HG03060 (cell line): Measurements from ENCODE around the gene PIK3R3.

Source experiments
- ATAC-seq: cut with Tn5 transposase; IDR thresholded peaks from one replicate; pipeline ENCODE4 v1.9.1; 2021; ENCODE audit warnings: low read depth, moderate number of reproducible peaks; ENCODE audit not compliant: unreplicated experiment

Gene PIK3R3

DNA sequence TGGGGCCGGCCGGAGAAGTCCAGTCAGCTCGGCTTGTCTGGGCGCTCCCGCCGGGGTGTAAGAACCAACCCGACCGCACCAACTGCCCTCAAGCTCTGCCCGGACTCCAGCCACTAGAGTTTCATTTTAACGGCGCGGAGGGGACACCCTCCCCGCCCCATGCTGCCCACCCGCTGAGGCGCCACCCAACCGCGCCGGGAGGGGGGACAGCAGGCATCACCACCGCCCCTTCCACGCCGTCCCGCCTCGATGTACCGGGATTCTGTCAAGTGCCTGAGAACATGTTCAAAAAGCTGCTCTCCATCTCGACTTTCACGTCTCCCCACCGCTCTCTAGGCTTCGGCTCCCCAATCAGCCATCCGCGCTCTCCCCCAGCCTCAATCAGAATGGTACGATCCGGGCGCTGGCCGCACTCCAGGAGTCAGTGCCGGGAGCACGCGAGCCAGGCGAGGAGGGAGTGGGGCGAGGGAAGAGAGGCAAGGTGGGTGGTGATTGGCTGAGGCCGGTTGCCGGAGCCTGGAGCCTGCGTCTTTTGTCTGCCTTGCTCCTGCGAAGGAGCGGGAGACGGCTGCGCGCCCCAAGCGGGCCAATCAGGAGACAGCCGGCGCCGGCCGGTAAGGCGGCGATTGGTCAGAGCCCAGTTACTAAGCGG, at the start of gene PIK3R3:
TSS of gene PIK3R3 (minus strand) at position 101 of the 652 bp plus-strand sequence. CDS start 677 bp downstream, outside the sequence.
- ATAC-seq, result peak; percentile 78

DNA sequence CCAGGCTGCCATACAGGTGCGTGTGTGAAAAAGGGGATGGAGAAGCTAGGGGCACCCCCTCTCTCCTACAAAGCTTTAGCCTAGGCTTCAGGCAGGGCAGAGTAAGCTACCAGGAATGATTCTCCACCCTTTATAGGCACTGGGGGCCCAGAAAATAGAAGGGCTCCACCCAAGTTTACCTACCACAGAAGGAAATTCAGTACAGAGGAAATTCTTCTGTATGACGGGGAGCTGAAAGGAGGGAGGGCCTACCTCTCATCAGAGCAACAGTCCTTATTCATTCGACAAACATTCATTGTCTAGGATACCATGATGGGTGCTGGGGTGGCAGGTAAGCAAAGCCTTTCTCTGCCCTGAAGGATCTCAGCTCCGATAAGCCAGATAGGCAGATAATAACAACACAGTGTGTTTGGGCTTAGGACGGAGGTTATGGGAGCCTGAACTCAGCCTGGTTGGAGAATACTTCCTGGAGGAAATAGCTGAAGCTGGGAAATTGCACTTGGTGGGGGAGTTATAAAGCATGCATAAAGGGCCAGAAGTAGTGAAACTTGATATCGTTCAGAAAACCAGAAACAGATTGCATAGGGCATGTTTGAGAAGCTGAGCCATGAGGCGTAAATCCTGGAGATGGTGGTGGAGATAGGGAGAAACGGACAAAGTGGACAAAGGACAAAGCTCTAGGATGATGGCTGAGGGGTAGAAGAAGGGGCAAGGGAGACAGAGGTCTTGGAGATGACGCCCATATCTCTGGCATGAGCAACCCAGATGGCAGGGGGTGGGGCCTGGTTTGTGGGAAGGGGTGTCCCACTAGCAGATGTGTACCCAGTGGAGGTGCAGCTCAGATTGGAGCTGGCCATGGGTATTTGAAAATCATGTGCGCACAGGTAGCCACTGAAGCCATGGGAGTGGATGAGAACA, 49.2 kb upstream of the PIK3R3 start:
- no peak for ATAC-seq

DNA sequence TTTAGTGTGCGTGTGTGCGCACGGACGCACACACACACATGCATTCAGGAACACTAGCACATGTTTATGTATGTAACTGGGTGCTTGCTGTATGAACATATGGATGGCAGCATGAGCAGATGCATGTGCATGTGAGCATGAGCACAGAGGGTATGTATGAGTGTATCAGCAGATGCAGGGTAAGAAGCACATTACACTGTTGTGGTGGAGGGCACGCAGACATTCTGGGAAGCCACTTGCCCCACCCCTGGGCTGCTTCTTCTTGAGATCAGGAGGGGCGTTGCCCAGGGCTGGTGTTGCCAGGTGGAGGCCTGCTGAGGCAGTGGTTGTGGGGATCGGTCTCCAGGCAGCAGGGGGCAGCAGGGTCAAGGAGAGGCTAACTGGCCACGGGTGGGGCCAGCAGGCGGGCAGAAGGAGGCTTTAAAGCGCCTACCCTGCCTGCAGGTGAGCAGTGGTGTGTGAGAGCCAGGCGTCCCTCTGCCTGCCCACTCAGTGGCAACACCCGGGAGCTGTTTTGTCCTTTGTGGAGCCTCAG, 47.7 kb upstream of the PIK3R3 start:
- no peak for ATAC-seq

DNA sequence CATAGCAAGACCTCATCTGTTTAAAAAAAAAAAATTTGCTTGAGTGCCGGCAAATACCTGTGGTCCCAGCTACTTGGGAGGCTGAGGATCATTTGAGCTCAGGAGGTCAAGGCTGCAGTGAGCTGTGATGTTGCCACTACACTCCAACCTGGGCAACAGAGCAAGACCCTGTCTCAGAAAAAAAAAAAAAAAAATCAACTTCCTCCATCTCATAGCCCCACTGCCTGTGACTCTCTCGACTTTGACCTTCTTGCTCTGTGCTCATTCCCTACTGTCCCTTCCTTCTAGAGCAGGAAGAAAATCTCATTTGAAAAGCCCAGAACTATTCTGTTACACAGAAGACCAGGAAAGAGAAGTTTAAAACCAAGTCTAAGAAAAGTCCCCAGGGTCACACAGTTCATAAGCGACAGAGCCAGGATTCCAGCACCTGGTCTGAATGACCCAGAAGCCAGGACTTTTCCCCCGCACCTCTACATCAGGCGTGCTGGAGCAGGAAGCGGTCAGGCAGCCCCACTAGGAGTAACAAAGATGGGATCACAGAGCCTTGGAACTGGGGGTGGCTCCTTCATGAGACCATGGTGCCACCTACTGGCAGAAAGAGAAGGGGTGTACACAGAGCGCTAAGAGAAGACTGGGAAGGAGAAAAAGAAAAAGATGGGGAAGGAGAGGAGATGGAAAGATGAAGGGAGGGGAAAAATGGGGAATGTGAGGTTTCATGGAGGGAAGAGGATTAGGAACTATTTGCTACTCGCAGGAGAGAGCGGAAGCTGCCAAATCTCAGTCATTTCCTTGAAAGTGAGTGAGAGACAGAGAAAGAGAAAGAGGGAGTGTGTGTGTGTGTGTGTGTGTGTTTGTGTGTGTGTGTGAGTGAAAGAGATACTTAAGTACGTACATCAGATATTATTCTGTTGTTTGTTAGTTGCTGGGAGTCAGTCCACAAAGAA, 47.0 kb upstream of the PIK3R3 start:
- no peak for ATAC-seq

DNA sequence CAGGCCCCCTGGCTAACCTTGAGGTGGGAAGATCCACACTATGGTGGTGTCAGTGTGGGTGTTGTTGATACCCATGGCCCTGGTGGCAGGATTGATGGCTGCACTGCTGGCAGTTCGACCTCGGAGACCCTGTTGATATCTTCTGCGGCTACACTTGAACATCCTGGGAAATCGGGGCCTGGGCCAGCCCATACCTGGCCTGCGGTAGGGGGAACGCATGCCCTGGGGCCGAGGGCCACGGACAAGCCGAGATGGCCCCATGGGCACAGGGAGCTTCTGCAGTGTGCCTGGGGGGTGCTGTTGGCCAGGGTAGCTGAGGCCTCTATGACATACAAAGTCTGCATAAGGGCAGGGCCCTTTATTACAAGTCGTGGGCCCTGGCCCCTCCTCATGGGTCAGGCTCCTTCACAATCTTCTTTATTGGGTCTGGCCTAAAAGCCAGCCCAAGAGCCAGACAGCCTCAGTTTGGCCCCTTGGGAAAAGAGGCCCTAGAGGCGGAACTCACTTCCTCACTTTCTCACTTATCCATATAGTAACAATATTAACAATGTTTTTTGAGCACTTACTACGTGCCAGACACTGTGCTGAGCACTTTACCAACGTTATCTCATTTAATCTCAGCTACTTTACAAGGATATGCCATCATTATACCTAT, 43.9 kb upstream of the PIK3R3 start, which contains the start of gene P3R3URF:
TSS of gene P3R3URF (minus strand) at position 278 of the 655 bp plus-strand sequence. CDS start at position 261, 17 bp downstream.
- no peak for ATAC-seq

DNA sequence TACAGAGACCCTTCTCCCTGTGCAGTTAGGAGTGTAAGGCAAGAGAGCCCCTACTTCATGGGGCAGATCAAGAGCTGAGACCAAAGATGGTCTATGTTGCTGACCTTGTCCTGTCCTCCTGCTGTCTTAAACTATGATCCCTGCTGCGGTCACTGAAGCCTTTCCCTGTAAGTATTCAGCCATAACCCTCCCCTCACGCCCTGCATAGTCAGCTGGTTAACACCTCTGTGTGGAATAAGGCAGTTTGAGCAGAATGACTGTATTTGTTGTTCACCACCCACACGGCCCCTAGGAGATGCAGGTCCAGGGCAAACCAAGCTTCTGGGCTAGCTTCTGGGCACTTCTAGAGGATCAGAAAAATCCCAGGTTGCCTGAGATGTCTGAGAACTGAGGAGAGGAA, 42.8 kb upstream of the PIK3R3 start:
- no peak for ATAC-seq

DNA sequence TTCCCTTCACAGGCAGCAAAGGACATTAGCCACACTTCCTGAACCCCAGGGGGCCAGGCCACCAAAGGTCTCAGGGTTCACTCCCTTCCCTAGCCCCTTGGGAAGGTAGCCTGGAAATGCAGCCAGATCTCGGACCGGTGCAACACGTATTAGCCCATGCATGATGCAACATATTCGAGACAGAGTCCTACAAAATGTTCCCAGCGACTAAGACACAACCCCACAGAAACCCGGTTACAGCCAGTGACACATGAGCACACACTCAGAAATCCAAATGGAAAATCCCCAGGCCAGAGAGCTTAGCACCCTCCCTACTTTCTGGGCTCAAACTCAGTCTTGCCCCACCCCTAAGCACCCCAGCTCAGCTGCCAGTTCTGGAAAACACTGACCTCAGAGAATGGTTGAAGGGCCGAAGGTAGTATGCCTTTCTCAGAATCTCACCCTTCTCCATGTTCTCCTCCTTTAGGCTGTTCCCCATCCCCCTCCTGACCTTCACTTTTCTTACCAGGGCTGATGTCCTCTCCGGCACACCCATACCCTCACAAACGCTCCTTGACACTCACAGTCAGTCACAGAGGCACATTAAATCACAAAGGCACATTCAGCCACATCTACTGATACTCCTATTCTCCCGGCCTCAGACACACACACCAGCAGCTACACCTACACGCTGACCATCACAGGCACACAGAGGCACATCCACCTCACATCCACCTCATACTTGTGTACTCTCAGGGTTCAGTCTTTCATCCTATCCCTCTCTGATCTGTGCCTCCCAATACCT, 42.2 kb upstream of the PIK3R3 start, which contains the start of gene TSPAN1:
TSS of gene TSPAN1 (plus strand) at position 640 of the 784 bp plus-strand sequence. CDS start 6,021 bp downstream, outside the sequence.
- no peak for ATAC-seq

DNA sequence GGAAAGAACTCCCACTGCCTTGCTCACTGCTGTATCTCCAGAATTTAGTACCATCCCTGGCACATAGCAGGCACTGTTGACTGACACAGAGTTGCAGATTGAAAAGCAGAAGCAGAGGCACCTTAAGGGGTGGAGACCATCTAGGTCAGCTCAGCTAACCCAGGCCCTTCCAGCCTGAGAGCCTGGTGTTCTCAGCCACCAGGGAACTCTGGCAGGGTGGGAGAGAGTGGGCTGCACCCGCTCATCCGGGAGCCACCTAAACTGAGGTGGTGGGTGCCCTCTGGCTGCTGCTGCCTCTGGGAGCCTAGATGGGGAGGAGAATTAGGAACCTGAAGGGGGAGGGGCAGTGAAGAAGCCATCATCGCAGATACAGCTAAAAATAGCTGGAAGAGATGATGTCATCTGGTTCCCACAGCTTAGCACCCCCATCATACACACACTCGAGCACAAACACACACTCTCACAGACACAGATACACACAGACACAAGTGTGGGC, 41.0 kb upstream of the PIK3R3 start:
- no peak for ATAC-seq

DNA sequence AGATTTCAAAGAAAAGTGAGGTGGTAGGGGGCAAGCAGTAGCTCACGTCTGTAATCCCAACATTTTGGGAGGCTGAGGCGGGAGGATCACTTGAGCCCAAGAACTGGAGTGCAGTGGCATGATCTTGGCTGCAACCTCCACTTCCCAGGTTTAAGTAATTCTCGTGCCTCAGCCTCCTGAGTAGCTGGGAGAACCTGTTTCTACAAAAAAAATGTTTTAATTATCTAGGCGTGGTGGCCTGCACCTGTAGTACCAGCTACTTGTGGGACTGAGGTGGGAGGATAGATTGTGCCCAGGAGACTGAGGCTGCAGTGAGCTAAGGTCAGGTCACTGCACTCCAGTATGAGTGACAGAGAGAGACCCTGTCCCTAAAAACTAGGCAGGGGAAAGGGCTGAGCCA, 39.9 kb upstream of the PIK3R3 start:
- ATAC-seq, result no peak

DNA sequence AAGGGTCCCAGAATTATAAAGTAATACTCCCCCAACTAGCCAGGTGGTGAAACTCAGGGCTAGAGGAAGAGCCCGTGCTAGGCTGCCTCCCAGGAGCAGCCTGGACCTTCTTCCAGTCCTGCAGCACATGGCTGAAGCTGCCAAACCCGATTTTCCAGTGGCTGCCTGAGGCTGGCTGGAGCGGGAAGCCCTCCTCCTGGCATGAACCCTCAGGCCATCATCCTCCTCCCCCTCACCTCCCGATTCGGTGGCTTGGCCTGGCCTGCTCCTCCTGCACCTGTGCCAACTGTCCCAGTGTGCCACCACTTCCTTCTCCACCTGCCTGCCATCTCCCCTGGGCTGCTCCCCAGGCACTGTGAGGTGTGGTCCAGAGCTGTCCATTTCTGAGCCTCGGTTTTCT, 39.4 kb upstream of the PIK3R3 start:
- no peak for ATAC-seq

DNA sequence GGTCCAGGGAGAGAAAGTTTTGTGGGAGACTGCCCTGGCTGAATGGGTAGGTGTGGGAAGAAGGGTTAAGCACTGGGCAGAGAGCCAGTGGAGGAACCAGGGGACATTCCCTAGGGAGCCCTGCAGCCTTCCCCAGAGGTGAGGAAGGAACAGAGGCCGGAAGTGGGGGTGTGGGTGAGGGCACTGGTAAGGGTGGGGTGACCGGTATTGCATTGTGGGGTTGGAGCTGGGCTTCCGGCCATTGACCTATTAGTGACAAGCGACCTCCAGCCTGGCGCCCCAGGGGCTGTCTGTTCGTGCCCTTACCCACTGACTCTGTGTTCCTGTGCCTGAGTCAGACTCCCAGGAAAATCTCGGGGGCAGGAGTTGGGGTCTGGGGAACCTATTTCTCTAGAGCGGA, 38.9 kb upstream of the PIK3R3 start:
- no peak for ATAC-seq

DNA sequence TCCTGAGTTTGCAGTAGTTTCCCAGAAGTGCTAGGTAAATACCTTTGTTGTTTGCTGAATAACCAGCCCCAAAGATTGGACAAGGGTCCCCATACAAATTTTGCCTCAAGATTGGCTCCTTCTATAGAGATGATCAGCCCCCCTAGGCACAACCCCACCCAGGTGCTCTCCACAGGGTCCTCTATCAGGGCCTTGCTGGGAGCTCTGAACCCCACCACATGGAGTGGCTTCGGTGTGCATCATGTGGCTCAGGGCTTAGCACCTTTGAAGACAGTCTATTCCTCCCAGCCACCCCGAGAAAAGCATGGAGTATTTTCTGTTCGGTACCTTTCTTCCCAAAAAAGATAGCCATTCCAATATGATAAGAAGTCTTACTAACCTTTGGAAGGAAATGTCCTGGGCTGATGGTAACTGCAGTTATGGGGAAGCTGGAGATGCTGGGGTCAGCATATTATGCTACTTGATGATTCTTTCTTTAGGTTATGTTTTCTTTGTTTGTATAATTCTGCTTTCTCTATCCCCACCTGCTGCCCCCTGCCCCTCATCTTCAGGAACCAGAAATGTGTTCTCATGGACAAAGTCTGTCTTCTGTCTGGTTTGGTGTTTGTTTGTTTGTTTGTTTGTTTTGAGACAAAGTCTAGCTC, 37.5 kb upstream of the PIK3R3 start:
- no peak for ATAC-seq

DNA sequence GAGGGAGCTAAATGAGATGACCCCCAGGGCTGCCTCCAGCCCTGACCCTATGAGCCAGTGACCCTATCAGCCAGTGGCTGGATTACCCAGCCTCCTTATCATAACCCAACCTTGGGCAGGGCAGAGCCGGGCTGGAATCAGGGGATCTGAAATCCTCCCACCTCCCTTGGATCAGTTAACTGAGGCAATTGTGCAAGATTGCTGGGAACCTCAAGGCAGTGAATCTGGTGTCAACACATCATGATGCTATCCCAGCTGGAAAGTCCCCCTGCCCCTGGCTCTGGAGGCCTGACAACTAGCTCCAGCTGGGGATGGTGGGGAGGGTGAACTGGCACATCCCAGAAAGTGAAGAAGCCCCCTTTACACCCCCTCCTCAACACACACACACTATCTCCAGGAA, 36.0 kb upstream of the PIK3R3 start:
- ATAC-seq, result no peak

DNA sequence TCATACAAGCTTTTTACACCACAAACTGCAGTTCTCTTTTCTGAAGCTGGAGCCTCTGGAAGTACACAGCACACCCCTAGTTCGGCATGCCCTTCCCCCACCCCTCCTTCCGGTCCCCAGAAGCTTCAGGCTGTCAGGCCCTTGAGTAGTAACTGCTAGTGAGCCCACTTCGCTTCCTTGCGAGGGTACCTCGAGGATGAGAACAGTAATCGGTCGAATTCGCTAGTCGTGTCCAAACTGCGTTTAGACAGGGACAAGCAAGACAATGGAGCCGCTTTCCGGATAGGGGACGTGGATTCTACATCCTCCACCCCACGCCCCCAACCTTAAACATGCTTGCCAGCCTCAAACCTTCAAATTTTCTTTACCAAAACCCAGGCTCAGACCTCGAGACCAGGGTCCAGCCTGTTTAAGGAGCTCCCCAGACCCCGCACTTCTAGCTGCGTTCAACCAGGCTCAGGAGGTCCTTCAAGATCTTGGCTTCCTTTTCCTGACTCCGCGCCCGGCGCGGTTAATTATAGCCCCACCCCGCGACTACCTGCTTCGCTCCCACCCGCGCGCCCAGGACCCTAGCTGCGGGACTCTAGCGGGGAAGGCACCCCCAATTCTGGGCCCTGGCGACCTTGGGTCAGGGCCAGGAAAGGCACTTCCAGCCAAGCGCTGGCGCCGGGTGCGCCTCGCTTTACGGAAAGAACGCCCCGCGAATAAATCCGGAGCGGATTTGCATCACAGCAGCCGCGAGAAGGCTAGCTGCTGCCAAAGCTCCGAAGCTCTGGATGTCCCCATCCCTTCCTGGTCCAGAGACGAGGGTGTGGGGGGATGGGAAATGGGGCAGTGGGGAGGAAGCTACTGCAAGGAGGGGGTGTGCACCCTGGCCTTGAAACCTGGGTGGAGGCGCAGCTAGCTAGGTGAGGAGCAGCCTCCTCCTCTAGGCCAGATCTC, 34.4 kb upstream of the PIK3R3 start:
- no peak for ATAC-seq

DNA sequence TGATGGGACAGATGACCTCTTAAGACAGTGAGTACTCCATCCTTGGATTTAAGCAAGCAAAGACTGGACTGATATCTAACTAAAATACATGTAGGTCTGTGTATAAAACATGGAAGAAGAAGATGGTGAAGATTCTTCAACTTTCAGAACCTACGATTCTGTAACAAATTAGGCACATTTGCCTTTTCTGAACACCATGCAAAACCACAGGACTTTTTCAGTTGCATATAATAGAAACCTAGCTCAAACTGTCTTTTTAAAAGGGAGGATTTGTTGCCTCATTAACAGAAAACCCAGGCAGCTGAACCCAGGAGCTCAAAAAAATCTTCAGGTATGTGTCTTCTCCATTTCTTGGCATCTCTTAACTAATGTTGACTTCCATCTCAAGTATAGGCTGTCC, 27.8 kb upstream of the PIK3R3 start:
- no peak for ATAC-seq

DNA sequence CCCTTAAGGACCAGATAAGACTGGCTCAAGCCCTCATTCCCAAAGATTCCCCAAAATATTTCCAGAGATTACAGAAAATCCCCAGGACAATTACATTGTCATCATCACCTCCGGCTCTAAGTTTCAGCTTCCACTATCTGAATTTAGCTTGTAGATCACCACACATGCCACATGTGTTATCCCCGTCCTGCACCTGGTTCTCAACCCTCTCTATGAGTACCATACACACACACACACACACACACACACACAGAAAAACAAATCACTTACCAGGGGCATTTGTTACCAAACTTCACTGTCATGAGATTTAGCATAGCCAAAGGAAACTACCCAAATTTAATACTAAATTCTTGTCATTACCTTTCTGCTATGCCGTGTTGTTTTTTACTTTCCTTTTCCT, 27.1 kb upstream of the PIK3R3 start:
- ATAC-seq, result no peak
